ENCODE measurements around the gene CNPY1. TPM values are rescaled to one million over a fixed set of nuclear protein-coding genes. Genes with fewer than 3 reads are reported as not detected.

The CNPY1 gene
- total and polyA plus RNA-seq, 2 of the 8 experiments (the other 6 are each of a cell fraction or from before 2014, with no cell fraction given), result not detected

DNA sequence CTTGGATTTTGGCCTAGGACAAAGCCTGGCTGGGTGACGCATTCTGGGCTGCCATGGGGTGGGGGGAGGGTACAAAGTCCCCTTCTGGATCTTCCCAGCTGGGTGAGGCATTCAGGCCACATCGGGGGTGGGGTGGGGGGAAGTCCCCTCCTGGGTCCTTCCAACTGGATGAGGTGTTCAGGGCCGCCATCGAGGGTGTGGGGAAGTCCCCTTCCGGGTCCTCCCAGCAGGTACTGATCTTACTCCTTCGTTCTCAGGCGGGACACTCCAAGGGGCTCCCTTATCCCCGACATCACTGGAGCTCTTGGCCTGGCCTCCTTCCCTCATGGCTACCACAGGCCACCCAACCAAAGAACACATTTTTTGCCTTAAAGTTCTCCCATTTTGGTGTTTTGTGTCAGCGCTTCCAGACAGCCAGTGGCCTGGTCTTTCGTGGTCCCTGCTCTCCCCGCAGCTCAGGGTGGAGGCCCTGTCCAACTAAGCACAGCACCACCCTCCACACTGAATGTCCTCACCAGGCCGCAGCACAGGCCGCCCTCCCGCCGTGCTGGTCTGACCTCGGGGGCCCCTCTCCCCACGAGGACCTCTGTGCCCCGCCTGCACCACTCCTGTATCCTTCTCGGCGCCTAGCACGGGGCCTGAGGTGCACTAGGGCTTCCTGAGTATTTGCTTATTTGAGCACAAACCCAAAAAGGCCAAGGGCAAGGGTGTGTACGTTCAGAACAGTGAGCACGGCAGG is 49.9 kb downstream of the CNPY1 start (continued):
- TF ChIP-seq KDM4A (IDR thresholded peaks at IDR 0.05; ENCODE audit: low read depth, low read length, severe bottlenecking), result no peak
- no peak for TF ChIP-seq BACH1 (IDR thresholded peaks at IDR 0.05; ENCODE audit: low read length)

Measured in H1 (cell line).